ENCODE measurements around the gene HFE. TPM values are rescaled to one million over a fixed set of nuclear protein-coding genes. Genes with fewer than 3 reads are reported as not detected.
A peak's percentile ranks its signal among the peaks of the same experiment; 100 is the strongest.
"Not testable (repeated sequence)": the region's sequence is repeated elsewhere in the genome, so short reads cannot be mapped to it uniquely, and the experiment has no call there.

HFE gene
- total RNA-seq, 6 donors from 2014 or later, result 3.8 to 26.2 (median 8.5) TPM

DNA sequence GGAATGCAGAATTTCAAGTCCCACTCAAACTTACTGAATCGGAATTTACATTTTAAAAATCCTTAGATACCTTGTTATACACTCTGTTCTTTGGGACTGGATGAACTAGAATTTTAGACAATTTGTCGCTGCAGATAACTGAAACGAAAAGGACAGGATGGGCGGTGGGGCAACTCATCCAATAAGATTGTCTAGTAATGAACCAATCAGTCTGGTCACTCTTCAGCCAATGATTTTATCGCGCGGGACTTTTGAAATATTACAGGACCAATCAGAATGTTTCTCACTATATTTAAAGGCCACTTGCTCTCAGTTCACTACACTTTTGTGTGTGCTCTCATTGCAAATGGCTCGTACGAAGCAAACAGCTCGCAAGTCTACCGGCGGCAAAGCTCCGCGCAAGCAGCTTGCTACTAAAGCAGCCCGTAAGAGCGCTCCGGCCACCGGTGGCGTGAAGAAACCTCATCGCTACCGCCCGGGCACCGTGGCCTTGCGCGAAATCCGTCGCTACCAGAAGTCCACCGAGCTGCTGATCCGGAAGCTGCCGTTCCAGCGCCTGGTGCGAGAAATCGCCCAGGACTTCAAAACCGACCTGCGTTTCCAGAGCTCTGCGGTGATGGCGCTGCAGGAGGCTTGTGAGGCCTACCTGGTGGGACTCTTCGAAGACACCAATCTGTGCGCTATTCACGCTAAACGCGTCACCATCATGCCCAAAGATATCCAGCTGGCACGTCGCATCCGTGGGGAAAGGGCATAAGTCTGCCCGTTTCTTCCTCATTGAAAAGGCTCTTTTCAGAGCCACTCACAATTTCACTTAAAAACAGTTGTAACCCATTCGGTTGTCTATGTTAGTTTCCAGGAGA is 41.9 kb upstream of the HFE start:
- TF ChIP-seq POLR2AphosphoS5 (IDR thresholded peaks at IDR 0.05), result peak; percentile 19 to 75
- peak in 2 of 4 donors; percentile 62 to 75 for TF ChIP-seq POLR2A (IDR thresholded peaks at IDR 0.05)
- TF ChIP-seq EP300 (IDR thresholded peaks at IDR 0.05), result no peak
- TF ChIP-seq, protein P1, sequence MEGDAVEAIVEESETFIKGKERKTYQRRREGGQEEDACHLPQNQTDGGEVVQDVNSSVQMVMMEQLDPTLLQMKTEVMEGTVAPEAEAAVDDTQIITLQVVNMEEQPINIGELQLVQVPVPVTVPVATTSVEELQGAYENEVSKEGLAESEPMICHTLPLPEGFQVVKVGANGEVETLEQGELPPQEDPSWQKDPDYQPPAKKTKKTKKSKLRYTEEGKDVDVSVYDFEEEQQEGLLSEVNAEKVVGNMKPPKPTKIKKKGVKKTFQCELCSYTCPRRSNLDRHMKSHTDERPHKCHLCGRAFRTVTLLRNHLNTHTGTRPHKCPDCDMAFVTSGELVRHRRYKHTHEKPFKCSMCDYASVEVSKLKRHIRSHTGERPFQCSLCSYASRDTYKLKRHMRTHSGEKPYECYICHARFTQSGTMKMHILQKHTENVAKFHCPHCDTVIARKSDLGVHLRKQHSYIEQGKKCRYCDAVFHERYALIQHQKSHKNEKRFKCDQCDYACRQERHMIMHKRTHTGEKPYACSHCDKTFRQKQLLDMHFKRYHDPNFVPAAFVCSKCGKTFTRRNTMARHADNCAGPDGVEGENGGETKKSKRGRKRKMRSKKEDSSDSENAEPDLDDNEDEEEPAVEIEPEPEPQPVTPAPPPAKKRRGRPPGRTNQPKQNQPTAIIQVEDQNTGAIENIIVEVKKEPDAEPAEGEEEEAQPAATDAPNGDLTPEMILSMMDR (IDR thresholded peaks at IDR 0.05), result peak in 3 of 6 experiments; percentile 10
- Histone ChIP-seq H3K27me3 (no peaks in the 10 kb centered on the region), H3K4me3 (peak overlapping the region; percentile 34 to 60 (median 49)), H3K9me3 (no peaks in the 10 kb centered on the region), H3K36me3 (no peaks in the 10 kb centered on the region), H3K27ac (peak overlapping the region; percentile 90 to 97 (median 94)), H3K4me1 (peaks cover 13 to 15% (median 13%) of the 10 kb centered on the region in 4 donors)
- ATAC-seq (ENCODE audit: low FRiP score in 2 of 2), result peak; percentile 90 to 91
- WGBS, 2 donors, result 1 to 3% methylated on average over 17 to 36 of the region's 47 CpGs
- peak; percentile 84 to 86 for DNase-seq

DNA sequence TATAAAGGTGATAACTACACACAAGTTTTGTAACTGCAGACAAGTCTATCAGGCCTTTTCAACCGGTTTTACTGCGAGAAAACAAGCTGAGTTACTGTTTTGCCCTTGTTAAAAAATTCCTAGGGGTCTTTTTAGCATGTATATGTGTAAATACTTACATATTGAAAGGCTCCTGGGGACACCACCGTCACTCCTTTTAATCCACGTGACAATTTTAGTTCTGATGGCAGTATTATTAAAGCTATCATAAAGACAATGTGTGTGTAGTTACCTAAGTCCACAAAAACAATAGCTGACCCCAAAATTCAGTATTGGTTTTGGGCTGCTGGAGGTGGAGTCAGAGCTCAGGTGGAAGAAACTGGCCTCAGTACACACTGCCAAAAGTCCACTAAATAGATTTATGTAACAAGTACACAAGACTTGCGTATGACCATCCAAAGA is 41.3 kb upstream of the HFE start:
- WGBS, 2 donors, result 36 to 40% methylated on average over 5 of the region's 5 CpGs
- Histone ChIP-seq H3K9me3 (no peaks in the 10 kb centered on the region), H3K27me3 (no peaks in the 10 kb centered on the region), H3K4me1 (peaks cover 13 to 15% (median 13%) of the 10 kb centered on the region in 4 donors), H3K36me3 (no peaks in the 10 kb centered on the region), H3K4me3 (peak overlapping the region in 1 of 4 donors; percentile 60), H3K27ac (no peak overlapping the region)
- DNase-seq (no peak), ATAC-seq (ENCODE audit: low FRiP score in 2 of 2) (no peak)
- TF ChIP-seq POLR2A (IDR thresholded peaks at IDR 0.05) (no peak), POLR2AphosphoS5 (IDR thresholded peaks at IDR 0.05) (no peak), EP300 (IDR thresholded peaks at IDR 0.05) (no peak)
- TF ChIP-seq, protein P1 (IDR thresholded peaks at IDR 0.05), result no peak

DNA sequence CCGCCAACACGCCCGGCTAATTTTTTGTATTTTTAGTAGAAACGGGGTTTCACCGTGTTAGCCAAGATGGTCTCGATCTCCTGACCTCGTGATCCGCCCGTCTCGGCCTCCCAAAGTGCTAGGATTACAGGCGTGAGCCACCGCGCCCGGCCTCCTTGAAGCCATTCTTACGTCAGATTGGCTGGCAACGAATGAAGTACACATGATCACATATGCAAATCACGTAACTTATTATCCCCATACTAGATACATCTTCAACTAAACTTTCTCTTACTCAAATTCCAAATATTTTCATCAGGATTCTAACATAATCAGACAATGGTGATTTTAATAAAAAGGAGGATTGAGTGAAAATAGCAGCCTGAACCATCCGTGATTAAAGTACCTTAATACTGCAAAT is 39.9 kb upstream of the HFE start:
- H3K27ac ChIP-seq; H3K9me3 ChIP-seq; H3K4me3 ChIP-seq; ATAC-seq (ENCODE audit: low FRiP score in 2 of 2); H3K27me3 ChIP-seq; H3K36me3 ChIP-seq: not testable (repeated sequence)
- H3K4me1 ChIP-seq, result peaks cover 13 to 15% (median 13%) of the 10 kb centered on the region in 4 donors
- DNase-seq, result peak in 1 of 2 donors; percentile 23
- WGBS, 2 donors, result 92 to 97% methylated on average over 14 to 16 of the region's 18 CpGs

DNA sequence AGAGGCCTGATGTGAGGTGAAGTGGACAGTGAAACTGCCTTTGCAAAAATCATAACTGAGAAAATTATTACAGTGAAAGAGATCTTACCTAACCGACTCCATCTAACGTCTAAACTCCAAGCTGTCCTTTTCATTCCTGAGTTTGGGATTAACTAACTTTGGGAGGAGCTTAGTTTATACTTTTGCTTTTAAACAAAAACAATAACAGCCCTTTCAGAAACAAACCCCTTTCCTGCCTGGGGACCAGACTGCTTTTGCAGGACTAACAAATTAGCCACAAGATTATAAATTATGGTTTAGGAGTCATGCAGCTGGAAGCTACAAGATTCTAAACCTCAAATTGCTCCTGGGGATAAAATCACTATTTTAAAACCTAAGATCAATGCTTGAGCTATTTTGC is 38.6 kb upstream of the HFE start:
- TF ChIP-seq EP300 (IDR thresholded peaks at IDR 0.05) (no peak), POLR2A (IDR thresholded peaks at IDR 0.05) (no peak), POLR2AphosphoS5 (IDR thresholded peaks at IDR 0.05) (no peak)
- TF ChIP-seq, protein P1 (IDR thresholded peaks at IDR 0.05), result no peak
- H3K36me3 ChIP-seq, result no peaks in the 10 kb centered on the region
- H3K4me1 ChIP-seq, result peaks cover 10 to 13% (median 11%) of the 10 kb centered on the region in 4 donors
- no peaks in the 10 kb centered on the region for H3K9me3 ChIP-seq
- no peaks in the 10 kb centered on the region for H3K27me3 ChIP-seq
- no peak overlapping the region for H3K4me3 ChIP-seq
- no peak for DNase-seq
- 79 to 82% methylated on average over 2 of the region's 2 CpGs for WGBS, 2 donors
- no peak for ATAC-seq (ENCODE audit: low FRiP score in 2 of 2)
- no peak overlapping the region for H3K27ac ChIP-seq

DNA sequence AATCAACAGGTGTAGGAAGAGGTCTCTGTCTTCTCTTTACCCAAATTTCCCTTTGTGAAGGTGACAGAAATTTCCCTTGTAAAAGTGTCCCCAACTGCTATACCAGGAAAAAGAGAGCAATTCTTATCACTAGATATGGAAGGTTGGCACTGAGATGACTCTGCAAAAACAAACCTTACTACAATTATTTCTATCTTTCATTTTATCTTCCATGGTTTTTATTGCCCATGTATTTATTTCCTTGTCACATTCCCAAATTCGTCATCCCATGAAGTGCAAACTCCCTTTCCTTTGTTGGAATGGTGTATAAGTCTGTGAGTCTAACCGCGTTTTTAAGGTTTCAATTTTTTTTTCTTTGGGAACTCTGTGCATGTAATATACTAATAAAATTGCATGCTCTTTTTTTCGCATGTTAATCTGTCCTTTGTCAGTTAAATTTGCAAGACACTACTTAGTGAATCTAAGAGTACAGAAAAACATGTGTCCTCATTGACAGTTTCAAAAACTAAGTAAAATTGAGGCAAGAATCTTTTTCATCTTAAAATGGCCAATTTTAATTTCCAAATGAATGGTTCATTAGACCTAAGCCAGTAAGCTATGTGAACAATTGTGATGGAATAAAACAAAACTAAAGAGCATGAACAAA is 35.4 kb upstream of the HFE start:
- no peak for DNase-seq
- Histone ChIP-seq H3K27ac (no peak overlapping the region), H3K27me3 (no peaks in the 10 kb centered on the region), H3K4me1 (peaks cover 0 to 9% (median 8%) of the 10 kb centered on the region in 4 donors), H3K9me3 (no peaks in the 10 kb centered on the region), H3K4me3 (no peak overlapping the region), H3K36me3 (no peaks in the 10 kb centered on the region)
- WGBS, 2 donors, result 95 to 97% methylated on average over 4 of the region's 4 CpGs
- TF ChIP-seq POLR2A (IDR thresholded peaks at IDR 0.05), result no peak
- TF ChIP-seq POLR2AphosphoS5 (IDR thresholded peaks at IDR 0.05), result no peak
- no peak for TF ChIP-seq EP300 (IDR thresholded peaks at IDR 0.05)
- TF ChIP-seq, protein P1 (IDR thresholded peaks at IDR 0.05), result no peak
- no peak for ATAC-seq (ENCODE audit: low FRiP score in 2 of 2)

DNA sequence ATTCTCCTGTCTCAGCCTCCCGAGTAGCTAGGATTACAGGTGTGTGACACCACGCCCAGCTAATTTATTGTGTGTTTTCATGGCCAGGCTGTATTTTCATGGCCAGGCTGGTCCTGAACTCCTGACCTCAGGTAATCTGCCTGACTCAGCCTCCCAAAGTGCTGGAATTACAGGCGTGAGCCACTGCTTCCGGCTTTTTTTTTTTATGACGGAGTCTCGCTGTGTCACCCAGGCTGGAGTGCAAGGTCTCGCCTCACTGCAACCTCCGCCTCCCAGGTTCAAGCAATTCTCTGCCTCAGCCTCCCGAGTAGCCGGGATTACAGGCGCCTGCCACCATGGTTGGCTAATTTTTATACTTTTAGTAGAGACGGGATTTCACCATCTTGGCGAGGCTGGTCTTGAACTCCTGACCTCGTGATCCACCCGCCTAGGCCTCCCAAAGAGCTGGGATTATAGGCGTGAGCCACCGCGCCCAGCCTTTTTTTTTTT is 34.4 kb upstream of the HFE start:
- not testable (repeated sequence) for H3K27me3 ChIP-seq; H3K36me3 ChIP-seq; H3K9me3 ChIP-seq; ATAC-seq (ENCODE audit: low FRiP score in 2 of 2); DNase-seq; H3K4me3 ChIP-seq; H3K27ac ChIP-seq
- 95 to 98% methylated on average over 18 of the region's 18 CpGs for WGBS, 2 donors
- H3K4me1 ChIP-seq, result peaks cover 0 to 15% (median 8%) of the 10 kb centered on the region in 4 donors
